ENCODE results near the gene TRANK1. TPM values are rescaled to one million over a fixed set of nuclear protein-coding genes. Genes with fewer than 3 reads are reported as not detected.
A peak's percentile ranks its signal among the peaks of the same experiment; 100 is the strongest.
"Not testable (repeated sequence)": the region's sequence is repeated elsewhere in the genome, so short reads cannot be mapped to it uniquely, and the experiment has no call there.

The TRANK1 gene
- polyA plus RNA-seq, 1 donor = 10.7 TPM

DNA sequence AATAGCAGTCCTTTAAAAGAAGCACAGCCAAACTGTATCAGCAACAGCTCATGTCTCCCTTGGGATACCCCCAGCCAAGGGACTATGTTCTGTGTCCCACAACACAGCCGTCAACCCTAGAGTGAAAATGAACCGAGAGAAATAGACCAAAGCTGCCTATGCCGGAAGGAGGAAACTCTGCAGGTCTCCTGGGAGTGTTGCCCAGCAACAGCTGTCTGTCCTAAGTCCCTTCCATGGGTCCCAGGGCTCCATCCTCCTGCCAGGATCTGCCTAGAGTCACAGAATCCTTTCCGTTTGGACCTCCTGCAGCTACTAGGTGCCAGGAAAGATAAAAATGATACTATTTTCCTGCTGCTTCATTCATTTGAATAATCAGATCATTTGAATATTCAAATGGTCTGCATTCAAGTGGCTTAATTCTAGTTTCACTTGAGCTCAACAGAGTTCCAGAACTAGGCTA, 53.1 kb downstream of the TRANK1 start:
- Histone ChIP-seq H3K36me3 (ENCODE audit: control insufficient read depth, insufficient read depth, low read length) (peaks cover 12% of the 10 kb centered on the region), H3K27me3 (ENCODE audit: control insufficient read depth, insufficient read depth, low read length) (no peaks in the 10 kb centered on the region), H3K4me1 (ENCODE audit: control insufficient read depth, insufficient read depth, low read length) (no peaks in the 10 kb centered on the region), H3K9me3 (ENCODE audit: control insufficient read depth, low read depth, low read length) (no peaks in the 10 kb centered on the region), H3K4me3 (ENCODE audit: low read length) (no peak overlapping the region), H3K27ac (ENCODE audit: low read length) (no peak overlapping the region)
- no peak for DNase-seq
- WGBS (ENCODE audit: insufficient coverage, low lambda C conversion rate) = no CpG with 5 or more reads among the region's 4 CpGs

DNA sequence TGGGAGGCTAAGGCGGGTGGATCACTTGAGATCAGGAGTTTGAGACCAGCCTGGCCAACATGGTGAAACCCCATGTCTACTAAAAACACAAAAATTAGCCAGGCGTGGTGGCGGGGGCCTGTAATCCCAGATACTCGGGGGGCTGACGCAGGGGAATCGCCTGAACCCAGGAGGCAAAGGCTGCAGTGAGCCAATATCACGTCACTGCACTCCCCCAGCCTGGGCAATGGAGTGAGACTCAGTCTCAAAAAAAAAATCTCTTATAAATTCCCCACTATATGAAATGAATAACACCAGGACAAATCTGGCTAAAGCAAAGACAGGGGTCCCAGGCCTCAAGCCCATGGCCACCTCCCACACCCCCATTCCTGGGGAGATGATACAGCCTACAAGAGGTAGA, 53.8 kb downstream of the TRANK1 start:
- not testable (repeated sequence) for H3K9me3 ChIP-seq (ENCODE audit: control insufficient read depth, low read depth, low read length); H3K27me3 ChIP-seq (ENCODE audit: control insufficient read depth, insufficient read depth, low read length); DNase-seq; H3K27ac ChIP-seq (ENCODE audit: low read length); H3K4me1 ChIP-seq (ENCODE audit: control insufficient read depth, insufficient read depth, low read length); H3K4me3 ChIP-seq (ENCODE audit: low read length)
- WGBS (ENCODE audit: insufficient coverage, low lambda C conversion rate) = no CpG with 5 or more reads among the region's 7 CpGs
- peaks cover 12% of the 10 kb centered on the region for H3K36me3 ChIP-seq (ENCODE audit: control insufficient read depth, insufficient read depth, low read length)

DNA sequence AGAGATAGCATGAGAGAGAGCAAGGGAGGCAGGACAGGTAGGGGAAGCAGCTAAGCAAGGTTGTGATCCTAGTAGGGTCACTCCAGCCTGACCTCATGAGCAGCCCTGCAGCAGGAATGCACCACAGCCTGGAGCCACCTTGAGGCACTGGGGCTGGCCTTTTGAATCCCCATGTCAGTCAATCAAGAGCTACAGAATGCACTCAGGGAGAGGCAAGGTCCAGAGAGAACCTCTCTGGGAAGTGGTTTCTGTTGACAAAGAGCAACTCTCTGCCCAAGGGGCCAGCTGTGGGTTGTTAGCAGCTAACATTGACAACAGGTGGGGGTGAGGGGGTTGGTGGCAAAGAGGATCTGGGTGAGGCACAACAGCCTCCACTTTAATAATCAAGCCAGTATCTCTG, 54.6 kb downstream of the TRANK1 start:
- Histone ChIP-seq H3K4me3 (ENCODE audit: low read length) (no peak overlapping the region), H3K27me3 (ENCODE audit: control insufficient read depth, insufficient read depth, low read length) (no peaks in the 10 kb centered on the region), H3K4me1 (ENCODE audit: control insufficient read depth, insufficient read depth, low read length) (no peaks in the 10 kb centered on the region), H3K27ac (ENCODE audit: low read length) (no peak overlapping the region), H3K36me3 (ENCODE audit: control insufficient read depth, insufficient read depth, low read length) (peaks cover 12% of the 10 kb centered on the region), H3K9me3 (ENCODE audit: control insufficient read depth, low read depth, low read length) (no peaks in the 10 kb centered on the region)
- DNase-seq = peak in 1 of 2 donors; percentile 43

DNA sequence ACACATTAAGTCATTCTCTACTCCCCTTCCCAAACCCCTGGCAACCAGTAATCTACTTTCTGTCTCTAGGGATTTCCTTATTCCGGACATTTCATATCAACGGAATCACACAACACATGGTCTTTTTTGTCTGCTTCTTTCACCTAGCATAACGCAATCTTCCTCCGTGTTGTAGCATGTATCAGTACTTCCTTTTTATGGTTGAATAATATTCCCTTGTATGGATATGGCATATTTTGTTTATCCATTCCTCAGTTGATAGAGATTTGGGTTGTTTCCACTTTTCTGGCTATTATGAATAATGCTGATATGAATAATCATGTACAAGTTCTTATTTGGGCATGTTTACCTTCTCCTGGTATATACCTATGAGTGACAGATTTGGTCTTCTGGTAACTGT, 63.1 kb downstream of the TRANK1 start:
- no peaks in the 10 kb centered on the region for H3K4me1 ChIP-seq (ENCODE audit: control insufficient read depth, insufficient read depth, low read length)
- no peak overlapping the region for H3K27ac ChIP-seq (ENCODE audit: low read length)
- no peak overlapping the region for H3K4me3 ChIP-seq (ENCODE audit: low read length)
- H3K9me3 ChIP-seq (ENCODE audit: control insufficient read depth, low read depth, low read length) = no peaks in the 10 kb centered on the region
- 100% methylated on average over 1 of the region's 4 CpGs for WGBS (ENCODE audit: insufficient coverage, low lambda C conversion rate)
- H3K36me3 ChIP-seq (ENCODE audit: control insufficient read depth, insufficient read depth, low read length) = no peaks in the 10 kb centered on the region
- DNase-seq = no peak
- no peaks in the 10 kb centered on the region for H3K27me3 ChIP-seq (ENCODE audit: control insufficient read depth, insufficient read depth, low read length)

DNA sequence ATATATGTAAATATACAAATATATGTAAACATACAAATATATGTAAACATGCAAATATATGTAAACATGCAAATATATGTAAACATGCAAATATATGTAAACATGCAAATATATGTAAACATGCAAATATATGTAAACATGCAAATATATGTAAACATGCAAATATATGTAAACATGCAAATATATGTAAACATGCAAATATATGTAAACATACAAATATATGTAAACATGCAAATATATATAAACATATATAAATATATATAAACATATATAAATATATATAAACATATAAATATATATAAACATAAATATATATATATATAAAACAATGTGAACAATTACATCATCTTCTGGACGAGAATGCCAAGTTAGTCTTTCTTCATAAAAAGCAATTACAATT, 65.0 kb downstream of the TRANK1 start:
- H3K9me3 ChIP-seq (ENCODE audit: control insufficient read depth, low read depth, low read length); H3K4me3 ChIP-seq (ENCODE audit: low read length); H3K27me3 ChIP-seq (ENCODE audit: control insufficient read depth, insufficient read depth, low read length); H3K4me1 ChIP-seq (ENCODE audit: control insufficient read depth, insufficient read depth, low read length); H3K36me3 ChIP-seq (ENCODE audit: control insufficient read depth, insufficient read depth, low read length); H3K27ac ChIP-seq (ENCODE audit: low read length); DNase-seq: not testable (repeated sequence)
- 100% methylated on average over 1 of the region's 1 CpG for WGBS (ENCODE audit: insufficient coverage, low lambda C conversion rate)

DNA sequence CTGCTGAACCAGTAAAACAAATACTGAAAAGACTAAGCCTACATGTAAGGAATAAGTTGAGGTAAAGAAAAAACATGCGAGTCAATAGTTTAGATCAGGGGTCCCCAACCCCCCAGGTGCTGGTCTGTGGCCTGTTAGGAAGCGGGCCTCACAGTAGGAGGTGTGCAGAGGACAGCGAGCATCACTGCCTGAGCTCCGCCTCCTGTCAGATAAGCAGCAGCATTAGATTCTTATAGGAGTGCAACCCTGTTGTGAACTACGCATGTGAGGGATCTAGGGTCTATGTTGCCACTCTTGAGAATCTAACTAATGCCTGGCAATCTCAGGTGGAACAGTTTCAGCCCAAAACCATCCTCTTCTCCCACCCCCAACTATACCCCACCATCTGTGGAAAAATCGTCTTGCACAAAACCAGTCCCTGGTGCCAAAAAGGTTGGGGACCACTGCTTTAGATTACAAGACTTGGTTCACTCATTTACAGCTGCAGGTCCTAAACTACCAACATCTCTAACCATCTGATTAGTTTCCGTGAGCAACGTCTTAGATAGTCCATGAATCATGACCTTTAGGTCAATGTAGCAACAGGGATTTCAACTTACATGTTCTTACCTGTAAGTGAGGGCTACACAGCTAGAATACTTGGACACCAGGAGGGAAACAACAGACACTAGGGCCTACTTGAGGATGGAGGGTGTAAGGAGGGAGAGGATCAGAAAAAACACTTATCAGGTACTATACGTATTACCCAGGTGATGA, 66.7 kb downstream of the TRANK1 start:
- Histone ChIP-seq H3K4me1 (ENCODE audit: control insufficient read depth, insufficient read depth, low read length) (no peaks in the 10 kb centered on the region), H3K9me3 (ENCODE audit: control insufficient read depth, low read depth, low read length) (no peaks in the 10 kb centered on the region), H3K27ac (ENCODE audit: low read length) (no peak overlapping the region), H3K27me3 (ENCODE audit: control insufficient read depth, insufficient read depth, low read length) (no peaks in the 10 kb centered on the region), H3K36me3 (ENCODE audit: control insufficient read depth, insufficient read depth, low read length) (no peaks in the 10 kb centered on the region), H3K4me3 (ENCODE audit: low read length) (no peak overlapping the region)
- no CpG with 5 or more reads among the region's 9 CpGs for WGBS (ENCODE audit: insufficient coverage, low lambda C conversion rate)
- no peak for DNase-seq

DNA sequence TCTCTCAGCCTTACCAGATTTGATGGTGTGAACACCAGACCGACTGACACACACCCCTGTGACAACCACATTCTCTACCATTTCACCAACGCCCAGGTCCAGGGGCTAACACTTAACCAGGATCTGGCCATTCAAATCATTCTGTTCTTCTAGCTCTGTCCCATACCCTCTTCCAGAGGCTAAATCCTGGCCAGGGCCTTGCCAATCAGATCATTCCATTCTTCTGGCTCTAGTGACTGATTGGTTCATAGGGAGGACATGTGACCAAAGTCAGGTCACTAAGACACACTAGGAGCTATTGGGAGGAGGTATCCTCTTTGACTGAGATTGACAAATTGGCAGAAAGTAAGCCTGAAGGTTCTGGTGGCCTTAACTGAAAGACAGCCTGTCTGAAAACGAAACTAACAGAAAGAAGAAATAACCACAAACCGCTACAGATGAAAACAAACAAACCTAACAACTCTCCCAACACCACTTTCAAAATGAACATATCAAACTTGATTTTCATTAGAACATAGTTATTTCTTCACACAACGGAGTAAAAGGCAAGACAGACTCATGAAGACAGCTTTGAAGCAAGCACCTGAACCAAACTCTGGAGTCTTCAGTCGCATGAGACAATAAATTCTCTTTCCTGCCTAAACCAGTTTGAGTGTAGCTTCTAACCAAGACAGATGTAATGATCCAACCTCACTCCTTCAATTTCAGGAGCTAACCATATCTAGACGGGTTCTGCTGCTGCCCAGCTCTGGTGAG, 68.5 kb downstream of the TRANK1 start:
- no peaks in the 10 kb centered on the region for H3K9me3 ChIP-seq (ENCODE audit: control insufficient read depth, low read depth, low read length)
- WGBS (ENCODE audit: insufficient coverage, low lambda C conversion rate) = no CpG with 5 or more reads among the region's 7 CpGs
- no peak overlapping the region for H3K27ac ChIP-seq (ENCODE audit: low read length)
- H3K27me3 ChIP-seq (ENCODE audit: control insufficient read depth, insufficient read depth, low read length) = no peaks in the 10 kb centered on the region
- H3K36me3 ChIP-seq (ENCODE audit: control insufficient read depth, insufficient read depth, low read length) = no peaks in the 10 kb centered on the region
- no peaks in the 10 kb centered on the region for H3K4me1 ChIP-seq (ENCODE audit: control insufficient read depth, insufficient read depth, low read length)
- H3K4me3 ChIP-seq (ENCODE audit: low read length) = no peak overlapping the region
- no peak for DNase-seq

DNA sequence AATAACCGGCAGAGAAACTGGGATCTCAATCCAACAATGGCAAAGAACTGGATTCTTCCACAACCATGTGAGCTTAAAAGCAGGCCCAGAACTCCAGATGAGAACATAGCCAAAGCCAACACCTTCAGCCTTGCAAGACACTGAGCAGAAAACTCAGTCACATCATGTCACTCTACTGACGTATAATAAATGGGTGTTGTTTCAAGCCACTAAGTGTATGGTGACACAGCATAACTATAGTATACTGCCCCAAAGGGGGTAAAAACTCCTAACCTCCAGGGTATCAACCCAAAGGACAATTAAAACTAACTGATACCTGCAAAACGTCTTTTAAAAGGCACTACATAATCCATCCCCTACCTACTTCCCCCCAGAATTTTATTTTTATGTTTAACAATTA, 69.5 kb downstream of the TRANK1 start:
- no peak for DNase-seq
- 80% methylated on average over 1 of the region's 3 CpGs for WGBS (ENCODE audit: insufficient coverage, low lambda C conversion rate)
- H3K9me3 ChIP-seq (ENCODE audit: control insufficient read depth, low read depth, low read length) = no peaks in the 10 kb centered on the region
- no peaks in the 10 kb centered on the region for H3K27me3 ChIP-seq (ENCODE audit: control insufficient read depth, insufficient read depth, low read length)
- H3K4me3 ChIP-seq (ENCODE audit: low read length) = no peak overlapping the region
- H3K36me3 ChIP-seq (ENCODE audit: control insufficient read depth, insufficient read depth, low read length) = no peaks in the 10 kb centered on the region
- no peak overlapping the region for H3K27ac ChIP-seq (ENCODE audit: low read length)
- H3K4me1 ChIP-seq (ENCODE audit: control insufficient read depth, insufficient read depth, low read length) = no peaks in the 10 kb centered on the region

DNA sequence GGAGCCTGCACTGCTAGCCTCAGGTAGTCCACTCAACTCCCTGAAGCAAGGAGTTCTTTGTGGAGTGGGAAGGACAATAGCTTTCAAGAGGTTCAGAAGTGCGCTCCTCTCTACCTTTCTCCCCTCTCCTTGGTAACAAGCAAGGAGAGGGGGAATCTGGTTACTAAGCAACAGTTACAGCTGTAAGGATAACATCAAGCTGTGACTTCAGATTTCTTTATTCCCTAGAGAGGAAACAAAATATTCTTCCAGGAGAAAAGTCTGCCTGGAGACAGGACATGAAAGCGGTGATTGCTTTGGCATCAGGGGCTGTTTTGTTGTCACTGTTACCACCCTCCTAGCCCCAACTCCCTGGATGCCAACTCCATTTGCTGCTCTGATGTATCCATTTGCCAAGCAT, 70.4 kb downstream of the TRANK1 start:
- no CpG with 5 or more reads among the region's 2 CpGs for WGBS (ENCODE audit: insufficient coverage, low lambda C conversion rate)
- H3K27me3 ChIP-seq (ENCODE audit: control insufficient read depth, insufficient read depth, low read length) = no peaks in the 10 kb centered on the region
- H3K4me3 ChIP-seq (ENCODE audit: low read length) = no peak overlapping the region
- H3K4me1 ChIP-seq (ENCODE audit: control insufficient read depth, insufficient read depth, low read length) = no peaks in the 10 kb centered on the region
- H3K27ac ChIP-seq (ENCODE audit: low read length) = no peak overlapping the region
- H3K36me3 ChIP-seq (ENCODE audit: control insufficient read depth, insufficient read depth, low read length) = no peaks in the 10 kb centered on the region
- DNase-seq = no peak
- no peaks in the 10 kb centered on the region for H3K9me3 ChIP-seq (ENCODE audit: control insufficient read depth, low read depth, low read length)

DNA sequence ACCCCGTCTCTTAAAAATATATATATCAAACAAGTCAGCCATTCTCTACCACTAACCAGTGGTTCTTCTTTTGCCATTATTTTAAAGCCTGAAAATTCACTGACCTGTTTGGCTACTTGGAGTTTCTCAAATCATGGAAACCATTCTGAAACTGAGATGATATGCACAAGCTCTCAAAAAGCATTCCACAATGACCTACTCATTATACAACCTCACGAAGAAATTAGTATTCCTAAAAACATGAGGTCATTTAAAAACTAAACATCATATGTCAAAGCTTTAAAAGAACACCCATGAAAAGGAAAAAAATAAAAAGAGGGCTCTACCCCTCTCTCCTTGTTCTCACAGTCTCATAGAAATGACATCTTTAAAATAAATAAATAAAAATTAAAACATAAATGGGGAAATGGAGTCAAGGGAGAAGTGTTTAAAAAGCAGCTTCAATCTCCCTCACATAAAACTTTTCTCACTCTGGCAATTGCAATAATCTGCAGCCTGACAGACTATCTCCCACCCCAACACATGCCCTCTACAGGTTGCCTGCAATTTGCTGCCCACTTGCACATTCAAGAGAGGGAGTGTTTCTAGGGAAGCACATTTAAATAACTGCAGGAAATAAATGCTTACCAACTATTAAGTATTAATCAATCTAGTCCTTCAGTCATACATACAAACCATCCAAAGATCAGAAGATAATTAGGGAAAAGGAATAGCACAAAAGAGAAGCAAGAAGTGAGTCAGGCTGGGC, 73.3 kb downstream of the TRANK1 start:
- Histone ChIP-seq H3K27me3 (ENCODE audit: control insufficient read depth, insufficient read depth, low read length) (no peaks in the 10 kb centered on the region), H3K4me1 (ENCODE audit: control insufficient read depth, insufficient read depth, low read length) (no peaks in the 10 kb centered on the region), H3K4me3 (ENCODE audit: low read length) (no peak overlapping the region), H3K9me3 (ENCODE audit: control insufficient read depth, low read depth, low read length) (no peaks in the 10 kb centered on the region), H3K36me3 (ENCODE audit: control insufficient read depth, insufficient read depth, low read length) (no peaks in the 10 kb centered on the region), H3K27ac (ENCODE audit: low read length) (no peak overlapping the region)
- no CpG with 5 or more reads among the region's 2 CpGs for WGBS (ENCODE audit: insufficient coverage, low lambda C conversion rate)
- no peak for DNase-seq

All from large intestine (tissue), 3 donors.